Endothelial cell of hepatic sinusoid (primary cell): Measurements from ENCODE around the gene SEC14L3.

Source experiments
- in situ Hi-C: cut with HindIII; loops from 2 replicates; pipeline ENCODE4 v1.10.0; 2017; ENCODE audit warnings: low sequenced_read_pairs

The SEC14L3 gene

DNA sequence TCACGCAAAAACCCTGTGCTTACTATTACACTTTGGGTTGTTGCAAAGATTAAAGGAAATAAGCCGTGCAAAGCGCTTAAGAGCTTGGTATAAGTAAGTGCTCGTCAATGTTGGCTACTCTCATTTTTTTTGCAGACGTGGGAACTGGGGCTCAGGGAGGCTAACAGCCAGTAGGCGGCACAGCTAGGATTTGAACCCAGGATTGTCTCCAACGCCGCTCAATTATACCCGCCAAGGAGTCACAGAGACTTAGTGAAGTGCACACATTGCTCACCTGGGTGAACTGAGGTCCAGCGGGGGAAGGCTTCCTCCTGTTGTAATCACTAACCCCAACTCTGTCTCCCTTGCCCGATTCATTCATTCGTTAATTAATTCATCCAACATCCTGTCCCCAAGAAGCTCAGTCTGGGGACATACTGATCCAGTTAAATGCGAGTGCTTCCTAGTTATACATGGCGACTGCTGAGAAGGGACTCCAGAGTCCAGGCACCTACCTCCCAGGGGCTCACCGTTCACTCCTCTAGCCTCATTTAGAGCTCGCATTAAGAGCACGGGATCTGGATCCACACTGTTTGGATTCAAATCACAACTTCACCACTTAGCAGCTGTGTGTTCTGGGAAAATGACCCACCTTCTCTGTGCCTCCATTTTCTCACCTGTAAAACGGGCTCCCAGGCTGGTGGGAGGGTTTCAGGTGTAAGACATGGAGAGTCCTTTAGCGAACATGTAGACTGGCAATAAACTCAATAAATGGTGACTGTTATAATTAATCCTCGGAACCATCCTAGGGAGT lies 47.1 kb downstream of the SEC14L3 start:
- in situ Hi-C loops, result no loop called here

DNA sequence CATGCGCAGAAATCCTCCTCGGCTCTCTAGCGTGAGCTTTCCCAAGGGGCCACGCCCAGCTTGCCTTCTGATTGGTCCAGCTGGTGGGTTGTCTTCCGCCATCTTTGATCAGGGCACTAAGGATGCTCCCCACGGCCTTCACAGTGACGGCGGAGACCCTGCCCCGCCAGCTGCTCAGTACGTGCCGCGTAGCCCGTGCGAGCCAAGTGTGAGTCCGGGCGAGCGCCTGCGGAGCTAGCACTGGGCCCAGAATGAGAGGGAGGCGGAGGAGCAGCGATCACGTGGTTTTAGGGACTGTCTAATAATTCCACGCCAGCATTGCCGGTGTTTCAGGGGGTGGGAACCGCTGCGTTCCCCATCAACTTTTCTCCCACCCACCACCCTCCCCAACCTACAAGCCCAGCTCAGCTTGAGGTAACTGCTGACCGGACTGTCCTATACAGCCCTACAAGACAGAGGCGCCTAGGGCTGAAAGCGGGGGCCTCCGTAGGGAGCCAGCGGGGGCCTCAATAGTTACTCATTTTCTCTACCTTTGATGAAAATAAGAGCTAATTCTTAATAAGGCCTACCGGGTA lies 47.8 kb downstream of the SEC14L3 start:
- in situ Hi-C loops, result no loop called here

DNA sequence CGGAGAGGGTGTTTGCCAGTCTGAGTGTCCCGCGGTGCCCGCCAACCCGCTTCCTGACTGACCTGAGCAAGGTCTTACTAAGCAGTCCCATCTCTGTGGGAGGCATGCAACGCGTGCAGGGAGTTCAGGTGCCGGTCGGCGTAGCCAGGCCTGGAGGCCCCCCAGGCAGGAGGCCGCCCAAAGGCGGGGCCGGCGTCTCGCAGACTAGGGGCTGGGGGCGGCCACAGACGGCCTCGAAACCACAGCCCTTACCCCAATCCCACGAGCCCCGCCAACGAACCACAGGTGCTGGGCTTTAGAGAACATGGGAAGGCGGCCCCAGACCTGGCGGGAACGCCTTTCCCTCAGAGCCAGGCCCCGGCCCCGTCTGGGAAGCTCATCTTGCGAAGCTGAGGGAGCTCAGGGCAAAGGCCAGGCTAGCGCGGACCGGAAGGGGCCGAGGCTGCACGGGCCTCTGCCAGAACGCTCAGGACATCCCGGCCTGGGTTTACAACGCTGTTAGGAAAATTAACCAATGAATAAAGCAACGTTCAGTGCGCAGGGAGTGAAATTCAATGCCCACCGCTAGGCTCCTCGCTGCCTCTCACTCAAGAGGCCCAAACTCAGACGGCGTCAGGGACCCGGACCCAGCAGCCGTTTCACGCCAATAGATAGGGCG lies 48.4 kb downstream of the SEC14L3 start:
- in situ Hi-C loops, result no loop called here

DNA sequence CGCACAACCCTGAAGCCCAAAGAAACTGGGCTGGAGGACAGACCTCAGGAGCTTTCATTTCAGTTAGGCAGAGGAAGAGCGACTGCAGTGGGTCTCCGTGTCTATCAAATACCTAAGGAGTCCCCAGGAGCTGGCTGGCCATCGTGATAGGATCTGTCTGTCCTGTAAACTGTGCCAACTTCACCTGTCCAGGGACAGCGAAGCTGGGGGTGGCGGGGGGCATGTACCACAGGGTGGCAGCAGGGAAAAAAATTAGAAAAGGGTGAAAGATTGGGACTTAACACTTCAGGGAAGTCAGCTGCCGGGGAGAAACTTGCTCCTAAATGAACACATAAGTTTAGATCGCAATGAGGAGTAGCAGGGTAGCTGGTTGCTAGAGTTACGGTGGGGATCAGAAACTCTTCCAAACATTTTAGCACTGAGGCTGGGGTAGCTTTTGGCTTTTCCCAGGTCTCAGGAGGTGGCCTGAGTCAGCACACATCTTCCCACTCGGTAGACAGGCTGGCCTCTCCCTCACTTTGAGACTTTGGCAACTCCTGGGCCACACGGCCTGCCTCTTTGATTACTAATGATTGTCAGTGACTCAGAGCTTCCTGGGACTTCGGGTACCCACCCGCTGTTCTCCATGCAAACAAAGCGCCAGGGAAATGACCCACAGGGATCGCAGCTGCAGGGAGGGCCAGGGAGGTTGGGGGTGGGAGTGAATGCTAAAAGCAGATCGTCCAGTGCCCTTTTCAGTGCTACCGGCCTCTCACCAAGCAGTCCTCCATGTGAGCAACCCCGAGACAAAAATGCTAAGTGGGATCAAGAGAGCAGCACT lies 49.1 kb downstream of the SEC14L3 start:
- in situ Hi-C loops, result no loop called here

DNA sequence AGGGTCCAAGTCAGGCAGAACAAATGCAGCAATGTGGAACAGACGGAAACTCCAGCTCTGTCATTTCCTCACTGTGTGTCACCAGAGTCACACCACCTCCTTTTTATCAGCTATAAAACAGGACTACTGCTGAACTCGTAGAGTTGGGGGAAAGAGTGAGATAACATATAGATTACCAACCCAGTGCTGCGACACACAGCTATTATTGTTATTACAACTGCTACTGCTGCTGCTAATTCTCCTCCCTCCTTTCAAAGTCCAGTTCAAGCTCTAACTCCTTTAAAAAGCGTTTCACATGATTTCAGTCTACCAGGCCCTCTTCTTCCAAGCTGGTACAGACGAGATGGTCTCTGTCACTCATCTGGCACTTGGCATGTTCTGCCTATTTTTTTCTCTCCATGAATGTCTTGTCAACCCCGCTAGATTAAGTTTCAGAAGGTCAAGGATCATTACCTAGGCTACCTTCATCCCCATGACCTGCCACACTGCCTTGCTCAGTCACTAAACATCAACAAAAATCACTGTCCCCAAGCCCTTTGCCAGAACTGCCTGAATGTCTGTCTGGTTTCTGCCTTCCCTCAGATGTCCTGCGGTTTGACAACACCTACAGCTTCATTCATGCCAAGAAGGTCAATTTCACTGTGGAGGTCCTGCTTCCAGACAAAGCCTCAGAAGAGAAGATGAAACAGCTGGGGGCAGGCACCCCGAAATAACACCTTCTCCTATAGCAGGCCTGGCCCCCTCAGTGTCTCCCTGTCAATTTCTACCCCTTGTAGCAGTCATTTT lies 49.9 kb downstream of the SEC14L3 start:
- in situ Hi-C loops, result no loop called here

DNA sequence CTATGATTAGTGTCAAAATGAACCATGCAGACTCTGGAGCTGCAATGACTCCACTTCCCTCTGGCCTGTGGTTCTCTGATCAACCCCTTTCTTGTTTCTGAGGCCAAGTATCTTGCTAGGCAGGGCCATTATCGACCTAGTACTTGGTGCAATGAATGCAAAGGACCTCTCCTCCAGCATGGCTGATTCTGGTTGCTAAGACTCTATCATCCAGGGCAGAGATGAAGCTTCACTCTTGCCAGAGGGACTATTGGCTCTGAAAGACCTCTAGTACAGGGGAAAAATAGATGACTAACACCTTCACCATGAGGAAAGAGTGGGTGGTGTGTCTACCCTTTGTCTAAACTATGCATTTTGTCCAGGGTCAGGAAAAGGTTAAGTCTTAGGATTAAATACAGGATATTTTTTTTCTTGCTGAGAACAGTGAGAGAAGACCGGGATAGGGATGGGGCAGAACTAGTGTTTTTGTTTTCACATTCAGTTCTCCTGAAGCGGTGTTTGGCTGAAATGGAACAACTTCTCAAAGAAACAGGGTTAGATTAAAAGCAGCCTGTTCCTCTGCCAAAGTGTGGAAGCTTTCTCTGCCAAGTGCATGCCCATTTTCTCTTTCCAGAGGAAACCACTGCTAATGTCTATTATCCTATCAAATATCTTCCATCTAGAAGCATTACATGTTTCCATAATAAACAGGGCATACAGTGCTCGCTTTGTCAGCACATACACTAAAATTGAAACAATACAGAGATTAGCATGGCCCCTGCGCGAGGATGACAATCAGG lies 51.3 kb downstream of the SEC14L3 start:
- in situ Hi-C loops, result no loop called here

DNA sequence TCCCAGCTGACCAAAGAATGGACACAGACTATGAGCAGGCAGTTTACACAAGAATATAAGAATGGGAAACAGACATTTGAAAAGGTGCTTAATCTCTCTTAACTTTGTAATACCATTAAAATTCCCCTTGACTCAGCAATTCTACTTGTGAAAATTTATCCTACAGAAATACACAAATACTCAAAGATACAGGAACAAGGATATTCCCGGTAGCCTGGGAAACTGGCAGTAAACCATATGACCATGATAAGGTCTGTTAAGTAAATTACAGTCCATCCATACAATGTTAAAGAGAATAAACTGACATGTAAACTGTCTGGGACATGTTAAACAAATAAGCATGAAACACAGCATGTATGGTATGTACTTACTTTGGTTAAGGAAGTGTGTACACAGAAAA lies 55.0 kb downstream of the SEC14L3 start:
- in situ Hi-C loops, result no loop called here

DNA sequence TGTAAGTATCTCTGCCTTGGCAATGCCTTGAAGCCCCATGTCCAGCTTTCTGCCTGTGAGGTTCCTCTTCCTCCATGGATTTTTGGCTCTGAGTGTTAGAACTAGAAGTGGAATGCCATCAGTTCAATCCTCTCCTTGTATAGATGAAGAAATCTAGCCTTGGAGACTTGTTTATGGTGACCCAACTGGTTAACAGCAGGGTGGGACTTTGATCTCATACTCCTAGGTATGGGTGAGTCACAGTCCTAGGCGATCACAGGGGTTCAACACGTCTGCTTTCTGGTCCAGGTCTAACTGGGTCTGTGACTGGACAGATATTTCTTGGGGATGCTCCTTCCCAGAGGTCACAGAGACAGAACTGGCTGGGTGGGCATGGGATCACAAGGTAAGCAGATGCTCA lies 55.4 kb downstream of the SEC14L3 start:
- in situ Hi-C loops, result no loop called here

DNA sequence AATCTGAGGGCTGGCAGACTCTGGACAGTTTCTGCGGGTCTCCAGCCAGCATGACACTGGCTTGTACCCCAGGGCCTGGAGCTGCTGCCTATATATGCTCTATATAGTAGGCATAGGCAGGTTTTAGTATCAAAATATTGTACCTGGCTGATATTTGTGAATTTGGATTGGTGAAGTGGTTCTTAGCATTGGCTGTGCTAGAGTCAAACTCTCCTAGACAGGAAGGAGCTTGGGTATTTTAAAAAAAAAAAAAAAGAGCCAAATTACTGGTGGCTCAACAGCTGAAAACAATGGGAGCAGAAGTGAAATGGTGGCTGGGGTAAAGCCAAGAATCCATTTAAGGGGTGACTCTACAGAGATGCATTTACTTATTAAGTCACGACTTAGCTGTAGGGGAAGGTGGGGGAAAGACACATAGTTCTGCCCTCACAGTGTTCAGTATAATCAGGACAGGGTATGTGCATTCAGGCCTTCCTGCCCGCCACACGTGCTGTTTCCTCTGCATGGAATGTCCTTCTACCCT lies 57.2 kb downstream of the SEC14L3 start:
- in situ Hi-C loops, result no loop called here

DNA sequence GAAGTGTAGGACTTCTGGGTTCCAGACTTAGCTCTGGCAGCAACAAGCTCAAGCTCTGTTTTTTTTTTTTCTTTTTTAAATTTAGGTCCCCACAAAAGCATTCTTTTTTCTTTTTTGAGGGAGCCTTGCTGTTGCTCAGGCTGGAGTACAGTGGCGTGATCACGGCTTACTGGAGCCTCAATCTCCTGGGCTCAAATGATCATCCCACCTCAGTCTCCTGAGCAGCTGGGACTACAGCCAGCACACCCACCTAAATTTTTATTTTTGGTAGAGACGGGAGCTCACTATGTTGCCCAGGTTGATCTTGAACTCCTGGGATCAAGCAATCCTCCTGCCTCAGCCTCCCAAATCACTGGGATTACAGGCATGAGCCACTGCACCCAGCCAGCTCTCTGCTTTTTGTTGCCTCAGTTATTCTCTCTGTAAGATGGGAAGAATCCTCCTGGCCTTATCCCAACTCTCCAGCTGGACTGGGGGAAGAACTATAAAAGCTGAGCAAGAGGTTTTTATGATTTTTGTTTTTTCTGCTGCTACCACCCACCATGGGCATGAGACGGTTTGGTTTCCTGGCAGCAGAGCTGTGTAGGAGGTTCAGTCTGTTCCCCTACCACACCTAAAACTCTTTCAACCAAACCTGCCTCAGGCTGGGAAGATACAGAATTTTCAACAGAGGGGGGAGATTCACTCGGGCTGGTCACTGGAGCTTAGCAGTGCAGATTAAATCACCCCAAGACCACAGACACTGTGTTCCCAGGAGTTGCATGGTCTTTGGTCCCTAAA lies 57.9 kb downstream of the SEC14L3 start:
- in situ Hi-C loops, result no loop called here

DNA sequence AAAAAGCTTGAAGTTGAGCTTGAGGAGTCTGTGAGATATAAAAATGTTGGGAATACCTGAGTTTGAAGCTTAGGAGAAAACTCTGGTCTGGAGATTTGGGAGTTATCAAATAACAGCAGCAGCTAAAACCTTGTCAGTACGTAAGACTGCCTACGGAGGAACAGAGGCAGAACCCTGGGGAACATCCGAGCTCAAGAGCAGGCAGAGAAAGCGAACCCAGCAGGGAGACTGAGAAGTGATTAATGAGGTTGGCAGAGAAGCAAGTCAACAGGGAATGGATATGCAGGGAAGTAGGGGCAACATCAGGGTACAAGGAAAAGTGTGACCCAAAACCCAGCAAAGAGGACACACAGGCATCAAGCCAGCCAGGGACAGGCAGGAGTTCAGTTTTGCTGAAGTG lies 58.8 kb downstream of the SEC14L3 start:
- in situ Hi-C loops, result no loop called here

DNA sequence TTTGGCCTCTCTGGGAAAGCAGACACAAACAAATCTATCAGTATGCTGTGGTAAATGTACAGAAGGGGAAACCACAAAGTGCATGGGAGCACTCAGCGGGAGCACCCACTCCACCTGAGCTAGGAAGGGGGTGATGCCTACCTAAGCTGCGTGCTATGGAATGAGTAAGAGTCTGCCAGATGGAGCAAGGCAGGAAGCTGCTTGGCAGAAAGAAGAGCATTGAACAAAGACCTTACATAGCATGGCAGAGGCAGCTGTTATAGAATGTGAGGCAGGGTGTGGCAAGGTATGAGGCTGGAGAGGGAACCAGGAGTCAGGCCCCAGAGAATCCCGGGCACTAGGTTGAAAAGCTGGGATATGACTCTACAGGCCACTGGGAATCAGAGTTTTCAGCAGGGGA lies 60.0 kb downstream of the SEC14L3 start:
- in situ Hi-C loops, result no loop called here
